Measurements from ENCODE around the gene PLVAP.

Gene PLVAP

DNA sequence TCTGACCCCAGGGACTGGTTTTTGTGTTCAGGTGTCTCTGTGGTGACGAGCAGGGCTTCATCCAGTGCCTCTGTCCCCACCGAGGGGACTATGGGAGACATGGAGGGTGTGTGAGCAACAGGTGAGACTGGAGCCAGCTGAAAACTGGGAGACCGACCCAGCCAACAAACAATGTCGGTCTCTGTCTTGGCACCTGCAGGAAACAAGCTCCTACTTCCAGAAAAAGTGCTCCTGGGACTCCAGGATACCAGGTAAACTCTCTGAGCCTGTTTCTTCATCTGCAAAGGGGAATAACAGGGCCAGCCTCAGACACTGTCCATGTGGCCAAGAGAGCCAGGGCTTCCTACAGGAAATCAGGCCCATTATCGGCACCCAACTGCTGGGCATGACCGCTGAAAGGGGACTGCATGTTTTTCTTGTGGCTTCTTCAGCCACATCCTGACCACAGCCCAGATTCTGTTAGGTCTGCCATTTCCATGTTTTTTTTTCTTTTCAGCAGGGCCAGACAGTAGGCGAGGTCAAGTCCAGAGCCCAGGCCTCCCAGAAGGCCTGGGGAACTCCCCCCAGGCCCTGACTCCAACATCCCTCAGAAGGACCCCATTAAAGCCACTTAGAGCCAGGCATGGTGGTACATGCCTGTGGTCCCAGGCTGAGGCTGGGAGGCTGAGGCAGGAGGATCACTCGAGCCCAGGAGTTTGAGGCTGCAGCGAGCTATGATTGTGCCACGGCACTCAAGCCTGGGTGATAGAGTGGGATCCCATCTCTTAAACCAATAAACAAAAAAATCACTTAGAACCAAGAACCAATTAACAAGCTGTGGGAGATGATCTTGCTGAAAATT lies 29.1 kb upstream of the PLVAP start:
- DNase-seq (ENCODE audit: extremely low read depth, low read depth): no peak
- TF ChIP-seq, protein P1, sequence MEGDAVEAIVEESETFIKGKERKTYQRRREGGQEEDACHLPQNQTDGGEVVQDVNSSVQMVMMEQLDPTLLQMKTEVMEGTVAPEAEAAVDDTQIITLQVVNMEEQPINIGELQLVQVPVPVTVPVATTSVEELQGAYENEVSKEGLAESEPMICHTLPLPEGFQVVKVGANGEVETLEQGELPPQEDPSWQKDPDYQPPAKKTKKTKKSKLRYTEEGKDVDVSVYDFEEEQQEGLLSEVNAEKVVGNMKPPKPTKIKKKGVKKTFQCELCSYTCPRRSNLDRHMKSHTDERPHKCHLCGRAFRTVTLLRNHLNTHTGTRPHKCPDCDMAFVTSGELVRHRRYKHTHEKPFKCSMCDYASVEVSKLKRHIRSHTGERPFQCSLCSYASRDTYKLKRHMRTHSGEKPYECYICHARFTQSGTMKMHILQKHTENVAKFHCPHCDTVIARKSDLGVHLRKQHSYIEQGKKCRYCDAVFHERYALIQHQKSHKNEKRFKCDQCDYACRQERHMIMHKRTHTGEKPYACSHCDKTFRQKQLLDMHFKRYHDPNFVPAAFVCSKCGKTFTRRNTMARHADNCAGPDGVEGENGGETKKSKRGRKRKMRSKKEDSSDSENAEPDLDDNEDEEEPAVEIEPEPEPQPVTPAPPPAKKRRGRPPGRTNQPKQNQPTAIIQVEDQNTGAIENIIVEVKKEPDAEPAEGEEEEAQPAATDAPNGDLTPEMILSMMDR (IDR thresholded peaks at IDR 0.05; ENCODE audit: low read depth, low read length): no peak

DNA sequence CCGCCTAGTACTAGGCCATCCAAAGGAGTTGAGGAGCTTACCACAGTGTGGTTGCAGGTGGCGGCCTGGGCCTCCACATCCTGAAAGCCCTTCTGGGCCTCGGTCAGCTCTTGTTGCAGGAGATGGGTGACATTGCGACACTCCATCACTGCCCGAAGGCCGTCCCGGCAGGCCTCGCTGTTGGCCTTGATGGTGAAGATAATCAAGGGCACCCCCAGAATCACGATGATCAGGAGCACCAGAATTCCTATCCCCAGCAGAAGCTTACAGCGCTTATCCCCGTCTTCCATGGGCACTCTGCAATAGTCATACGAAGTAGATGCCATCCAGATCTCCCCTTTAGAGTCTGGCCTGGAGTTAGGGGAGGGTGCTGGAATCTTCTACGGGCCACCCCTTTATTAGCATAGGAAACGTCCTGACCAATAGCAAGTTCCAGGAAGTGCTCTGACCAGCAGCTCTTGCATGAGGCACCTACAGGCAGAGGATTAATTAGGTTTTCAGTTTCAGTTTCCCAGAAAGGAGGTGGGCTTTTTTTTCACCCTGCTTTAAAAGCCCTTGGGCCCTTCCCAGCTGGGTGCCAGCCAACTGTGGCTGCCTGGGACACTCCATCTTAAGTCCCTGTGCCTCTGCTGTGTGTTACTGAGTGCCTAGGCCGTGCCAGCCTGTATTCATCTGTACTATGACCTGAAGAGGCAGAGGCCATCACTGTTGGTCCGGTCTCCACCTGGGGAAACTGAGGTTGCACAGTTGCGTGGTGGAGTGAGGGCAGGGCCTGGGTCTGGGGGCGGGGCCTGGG lies 28.3 kb upstream of the PLVAP start, which contains the start of gene BST2:
BST2 (minus strand) TSS at position 381 of the 796 bp plus-strand sequence; CDS start at position 326, 55 bp downstream.
- TF ChIP-seq, protein P1 (IDR thresholded peaks at IDR 0.05; ENCODE audit: low read depth, low read length): no peak
- no peak for DNase-seq (ENCODE audit: extremely low read depth, low read depth)

GRCh38 chr19:17404621-17405249 lies 27.6 kb upstream of the PLVAP start:
- TF ChIP-seq, protein P1 (IDR thresholded peaks at IDR 0.05; ENCODE audit: low read depth, low read length): no peak
- DNase-seq (ENCODE audit: extremely low read depth, low read depth): no peak

DNA sequence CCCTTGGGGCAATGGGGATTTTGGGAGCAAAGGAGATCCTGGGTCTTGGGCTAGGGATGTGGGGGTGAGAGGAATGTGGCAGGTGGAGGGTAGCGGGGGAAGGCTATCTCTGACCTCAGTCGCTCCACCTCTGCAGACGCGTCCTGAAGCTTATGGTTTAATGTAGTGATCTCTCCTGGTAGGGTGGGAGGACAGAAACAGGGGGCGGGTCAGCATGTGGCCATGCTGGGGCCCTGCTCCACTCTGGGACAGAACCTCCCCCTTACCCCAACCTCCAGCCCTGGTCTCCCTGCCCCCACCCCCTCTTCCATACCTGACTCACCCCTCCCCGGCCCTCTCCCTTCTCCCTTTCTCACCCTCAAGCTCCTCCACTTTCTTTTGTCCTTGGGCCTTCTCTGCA lies 26.9 kb upstream of the PLVAP start:
- DNase-seq (ENCODE audit: extremely low read depth, low read depth): no peak
- TF ChIP-seq, protein P1 (IDR thresholded peaks at IDR 0.05; ENCODE audit: low read depth, low read length): no peak

- TF ChIP-seq, protein P1 (IDR thresholded peaks at IDR 0.05; ENCODE audit: low read depth, low read length): no peak
- no peak for DNase-seq (ENCODE audit: extremely low read depth, low read depth)
Measured at GRCh38 chr19:17402982-17403855, 26.1 kb upstream of the PLVAP start.

DNA sequence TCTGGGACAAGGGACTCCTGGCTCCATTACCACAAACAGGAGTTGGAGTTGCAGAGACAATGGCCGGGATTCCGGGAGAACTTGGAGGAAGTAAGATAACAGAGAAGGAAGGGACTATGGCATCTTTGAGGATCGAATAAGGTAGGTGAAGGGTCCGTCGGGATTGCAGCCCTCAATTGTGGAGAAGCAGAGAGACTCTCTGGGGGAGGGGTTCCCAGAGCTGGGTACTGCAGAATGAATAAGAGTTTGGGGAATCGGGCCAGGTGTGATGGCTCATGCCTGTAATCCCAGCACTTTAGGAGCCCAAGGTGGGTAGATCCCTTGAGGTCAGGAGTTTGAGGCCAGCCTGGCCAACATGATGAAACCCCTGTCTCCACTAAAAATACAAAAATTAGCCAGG lies 24.5 kb upstream of the PLVAP start:
- no peak for DNase-seq (ENCODE audit: extremely low read depth, low read depth)
- TF ChIP-seq, protein P1 (IDR thresholded peaks at IDR 0.05; ENCODE audit: low read depth, low read length): no peak

All from AG09319 (cell line).